A673 (cell line): Measurements from ENCODE around the gene ZFPM1. TPM values are rescaled to one million over a fixed set of nuclear protein-coding genes. Genes with fewer than 3 reads are reported as not detected.
A peak's percentile ranks its signal among the peaks of the same experiment; 100 is the strongest.

ENCODE experiments used
- BruUV-seq: library from RNA; stranded (reverse); fragments of 400-500 nt; replicated peaks from 2 replicates; lab custom pipeline; 2021; lab: Mats Ljungman, UMichigan
- CTCF ChIA-PET: fragments of 300-600 bp; sonication (Branson Sonifier 250); formaldehyde crosslinking; loops from one replicate; lab custom pipeline; 2022; ENCODE audit warnings: antibody characterized with exemption; lab: Charles Lee
- POLR2A ChIA-PET: fragments of 300-600 bp; sonication (Branson Sonifier 250); formaldehyde crosslinking; loops from one replicate; lab custom pipeline; 2022; ENCODE audit warnings: antibody characterized with exemption; ENCODE audit not compliant: low non-redundant PET; lab: Charles Lee
- DNase-seq: peaks from one replicate; pipeline ENCODE4 v3.0.0-alpha.2; 2015; ENCODE audit warnings: low spot score
- H3K27ac ChIP-seq: fragments of 200-600 bp; sonication (generic); 2 replicates; pipeline ENCODE4 v1.5.1; 2016; ENCODE audit warnings: mixed run types, low read depth, mild to moderate bottlenecking, mixed read lengths, antibody characterized with exemption, low read length; ENCODE audit not compliant: poor library complexity, severe bottlenecking
- H3K27me3 ChIP-seq: fragments of 200-600 bp; sonication (generic); replicated peaks from 2 replicates; pipeline ENCODE4 v1.6.1; 2017; ENCODE audit warnings: mixed run types, low read depth, mild to moderate bottlenecking, mixed read lengths, antibody characterized with exemption, low read length; ENCODE audit not compliant: insufficient read depth, poor library complexity
- H3K36me3 ChIP-seq: fragments of 200-600 bp; sonication (generic); 2 replicates; pipeline ENCODE4 v1.6.1; 2016; ENCODE audit warnings: mixed run types, mild to moderate bottlenecking, mixed read lengths, antibody characterized with exemption, low read length; ENCODE audit not compliant: insufficient read depth, poor library complexity, severe bottlenecking
- H3K4me1 ChIP-seq: fragments of 200-600 bp; sonication (generic); 2 replicates; pipeline ENCODE4 v1.6.1; 2017; ENCODE audit warnings: mixed run types, mild to moderate bottlenecking, mixed read lengths, antibody characterized with exemption, low read length; ENCODE audit not compliant: insufficient read depth, poor library complexity, severe bottlenecking
- H3K4me3 ChIP-seq: fragments of 200-600 bp; sonication (generic); 2 replicates; pipeline ENCODE4 v1.5.1; 2016; ENCODE audit warnings: low read depth, mixed run types, mild to moderate bottlenecking, mixed read lengths, low read length; ENCODE audit not compliant: poor library complexity, severe bottlenecking
- H3K9me3 ChIP-seq: fragments of 200-600 bp; sonication (generic); 2 replicates; pipeline ENCODE4 v1.6.1; 2016; ENCODE audit warnings: mixed run types, low read depth, mild to moderate bottlenecking, mixed read lengths, antibody characterized with exemption, low read length; ENCODE audit not compliant: poor library complexity, severe bottlenecking
- CTCF ChIP-seq: fragments of 300-800, 200-600 bp; sonication (generic); conservative IDR thresholded peaks from 2 replicates; pipeline ENCODE4 v1.5.1; 2017; ENCODE audit warnings: low read depth, mild to moderate bottlenecking, antibody characterized with exemption, low read length, moderate library complexity, mixed read lengths
- EZH2 ChIP-seq: fragments of 200-600 bp; sonication (generic); IDR thresholded peaks from 2 replicates; pipeline ENCODE4 v1.6.1; 2017; ENCODE audit warnings: borderline replicate concordance, low read depth, mild to moderate bottlenecking, mixed read lengths, antibody characterized with exemption, low read length; ENCODE audit not compliant: poor library complexity, severe bottlenecking
- intact Hi-C: fragments of 100-400 bp; cut with micrococcal nuclease; formaldehyde crosslinking; loops from one replicate; pipeline ENCODE4 v1.10.0; 2022; ENCODE audit not compliant: unreplicated experiment
- total RNA-seq: library from RNA; stranded (reverse); gene quantifications from 2 replicates; pipeline ENCODE4 v1.2.3, GENCODE V29; 2021

ZFPM1 gene
- total RNA-seq, 1 experiment from 2014 or later, result 5.6 TPM

DNA sequence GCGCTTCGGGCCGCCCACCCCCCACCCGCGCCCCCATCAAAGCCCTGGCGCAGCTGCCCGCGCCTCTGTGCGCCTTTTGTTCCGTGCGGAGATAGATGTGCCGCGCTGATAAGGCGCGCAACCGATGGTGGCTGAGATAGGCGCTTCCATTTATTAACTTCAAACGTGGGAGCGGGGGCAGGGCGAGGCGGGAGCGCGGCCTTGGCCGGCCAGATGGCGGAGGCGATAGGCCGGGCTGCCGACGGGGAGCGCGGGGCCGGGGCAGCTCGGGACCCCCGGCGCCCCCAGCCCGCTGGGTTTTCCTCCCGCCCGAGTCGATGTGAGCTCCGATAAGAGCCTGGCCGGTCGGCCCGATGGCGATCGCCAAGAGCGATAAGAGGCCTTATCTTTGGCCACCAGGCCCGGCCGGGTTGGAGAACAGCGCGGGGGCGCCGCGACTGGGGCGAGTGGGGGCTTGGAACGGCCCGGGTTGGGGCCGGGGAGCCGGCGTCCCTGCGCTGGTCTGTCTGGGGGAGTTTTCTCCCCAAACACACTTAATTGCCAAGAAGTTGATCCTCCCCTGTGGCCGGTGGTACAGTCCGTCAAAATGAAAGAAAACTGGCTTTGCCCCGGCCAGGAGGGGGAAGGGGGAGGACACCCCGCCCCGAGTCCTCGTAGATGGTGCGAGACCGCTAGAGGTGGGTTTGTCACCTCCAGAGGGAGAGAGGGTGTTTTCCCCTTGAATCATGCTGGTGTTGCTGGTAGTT is 2.7 kb downstream of the ZFPM1 start:
- no peaks in the 10 kb centered on the region for H3K9me3 ChIP-seq
- ChIA-PET POLR2A (no interaction called here), CTCF (interaction anchor here (0.6 kb wide), 1 partner anchor 26 kb away, joined by 3 read pairs; no protein-coding TSS in a partner anchor)
- H3K36me3 ChIP-seq, result no peaks in the 10 kb centered on the region
- intact Hi-C loops, result no loop called here
- H3K4me3 ChIP-seq, result peak overlapping the region; percentile 58
- no TSS peak for BruUV-seq
- no peak for TF ChIP-seq CTCF
- no peak for TF ChIP-seq EZH2
- peak overlapping the region; percentile 30 for H3K27ac ChIP-seq
- DNase-seq, result peak; percentile 47
- peaks cover 15% of the 10 kb centered on the region for H3K27me3 ChIP-seq
- peaks cover 24% of the 10 kb centered on the region for H3K4me1 ChIP-seq

DNA sequence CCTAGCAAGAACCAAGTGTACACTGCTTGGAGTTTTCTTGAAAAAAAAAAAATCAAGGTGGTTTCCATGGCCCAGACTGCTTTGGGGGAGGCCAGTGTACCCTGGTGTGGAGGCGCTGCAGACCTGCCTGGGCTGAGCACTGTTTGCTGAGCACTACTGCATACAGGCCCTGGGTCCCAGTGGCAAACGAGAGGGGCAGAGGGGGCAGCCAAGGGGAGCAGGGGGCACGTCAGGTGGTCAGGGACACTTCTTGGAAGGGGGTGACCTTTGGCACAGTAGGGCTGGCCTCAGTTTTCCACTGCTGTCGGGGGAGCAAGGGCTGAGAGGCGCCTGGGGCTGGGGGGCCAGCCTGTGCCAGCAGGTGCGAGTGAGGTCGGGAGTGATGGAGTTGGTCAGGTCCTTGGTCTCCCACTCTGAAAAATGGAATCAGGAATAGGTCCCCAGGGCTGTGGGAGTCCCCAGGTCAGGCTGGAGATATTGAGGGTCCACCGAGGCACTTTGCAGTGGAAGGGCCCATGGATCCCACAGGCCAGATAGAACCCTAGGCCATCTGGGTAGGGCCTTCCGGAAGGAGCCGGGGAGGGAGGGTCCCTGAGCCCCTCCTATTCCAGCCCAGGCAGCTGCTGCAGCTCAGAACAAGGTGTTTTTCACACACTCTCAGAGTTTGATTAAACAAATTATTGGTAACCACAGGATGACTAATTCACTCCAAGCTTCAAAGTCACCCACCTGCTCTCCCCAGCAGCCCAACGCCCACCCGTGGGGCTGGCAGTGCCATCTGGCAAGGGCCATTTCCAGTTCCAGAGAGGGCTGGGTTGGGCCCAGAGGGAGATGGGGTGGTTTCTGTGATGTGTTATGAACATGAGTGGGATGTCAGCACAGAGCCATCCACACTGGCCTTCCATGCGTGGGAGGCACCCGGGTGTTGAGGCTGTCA is 3.5 kb downstream of the ZFPM1 start:
- Histone ChIP-seq H3K9me3 (no peaks in the 10 kb centered on the region), H3K36me3 (no peaks in the 10 kb centered on the region), H3K27ac (no peak overlapping the region), H3K4me1 (peaks cover 29% of the 10 kb centered on the region), H3K27me3 (peaks cover 15% of the 10 kb centered on the region), H3K4me3 (peak overlapping the region; percentile 58)
- intact Hi-C loops, result no loop called here
- ChIA-PET CTCF (no interaction called here), POLR2A (no interaction called here)
- TF ChIP-seq CTCF (no peak), EZH2 (no peak)
- no peak for DNase-seq
- no TSS peak for BruUV-seq

DNA sequence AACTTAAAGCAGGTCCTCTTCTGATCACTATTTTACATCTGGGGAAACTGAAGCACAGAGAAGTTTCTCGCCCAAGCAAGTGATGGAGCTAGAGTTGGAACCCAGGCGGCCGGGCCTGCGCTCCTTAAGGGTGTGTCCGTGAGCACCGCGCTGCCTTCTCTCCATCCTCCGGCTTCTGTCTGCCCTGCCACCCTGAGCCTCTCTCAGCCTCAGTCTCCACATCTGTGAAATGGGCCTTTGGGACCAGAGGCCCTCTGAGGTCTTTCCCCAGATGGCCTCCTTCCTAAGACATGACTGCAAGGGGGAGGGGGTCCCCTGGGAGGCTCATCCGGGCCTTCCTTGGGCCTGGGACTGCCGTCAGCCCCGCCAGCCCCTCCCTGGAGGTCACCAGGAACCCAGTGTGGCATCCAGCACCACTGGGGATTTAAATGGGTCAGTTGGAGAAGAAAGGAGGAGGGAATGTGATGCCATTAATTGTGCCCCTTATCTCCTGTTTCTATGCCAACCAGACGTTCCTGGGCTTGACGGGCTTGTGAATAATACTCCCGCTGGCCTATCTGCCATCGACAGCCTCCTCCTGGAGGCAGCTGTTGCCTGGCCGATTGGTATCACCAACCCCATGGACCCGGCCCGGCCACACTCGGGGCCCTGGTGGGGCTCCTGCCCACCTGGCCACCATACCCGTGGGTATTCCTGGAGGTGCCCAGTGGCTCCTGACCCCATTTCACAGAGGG is 5.1 kb downstream of the ZFPM1 start:
- no TSS peak for BruUV-seq
- Histone ChIP-seq H3K9me3 (no peaks in the 10 kb centered on the region), H3K27me3 (peaks cover 15% of the 10 kb centered on the region), H3K4me3 (no peak overlapping the region), H3K27ac (no peak overlapping the region), H3K36me3 (no peaks in the 10 kb centered on the region), H3K4me1 (peaks cover 27% of the 10 kb centered on the region)
- no peak for DNase-seq
- TF ChIP-seq CTCF (no peak), EZH2 (no peak)
- ChIA-PET CTCF (no interaction called here), POLR2A (no interaction called here)
- intact Hi-C loops, result no loop called here
